Kasumi-1 (cell line): ENCODE measurements around the gene XRN1.
"Not testable (repeated sequence)": the region's sequence is repeated elsewhere in the genome, so short reads cannot be mapped to it uniquely, and the experiment has no call there.

Experiments
- DNase-seq, 2 experiments: peaks; one replicate each; lab custom pipeline; 2025; lab: John Stamatoyannopoulos, UW

Gene XRN1

GRCh38 chr3:142324275-142324953, 123.4 kb downstream of the XRN1 start:
- not testable (repeated sequence) for DNase-seq

DNA sequence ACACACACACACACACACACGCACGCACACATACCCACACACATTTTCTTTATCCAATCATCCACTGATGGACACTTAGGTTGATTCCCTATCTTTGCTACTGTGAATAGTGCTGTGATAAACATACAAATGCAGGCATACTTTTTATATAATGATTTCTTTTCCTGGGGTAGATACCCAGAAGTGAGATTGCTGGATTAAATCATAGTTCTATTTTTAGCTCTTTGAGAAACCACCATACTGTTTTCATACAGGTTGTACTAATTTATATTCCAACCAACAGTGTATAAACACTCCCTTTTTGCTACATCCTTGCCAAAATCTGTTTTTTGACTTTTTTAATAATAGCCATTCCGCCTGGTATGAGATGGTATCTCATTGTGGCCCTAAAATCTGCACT, 127.9 kb downstream of the XRN1 start:
- DNase-seq = no peak

GRCh38 chr3:142319094-142319493, 128.7 kb downstream of the XRN1 start:
- DNase-seq = no peak

GRCh38 chr3:142318331-142318730, 129.5 kb downstream of the XRN1 start:
- DNase-seq = no peak

GRCh38 chr3:142315978-142316388, 131.9 kb downstream of the XRN1 start:
- not testable (repeated sequence) for DNase-seq

DNA sequence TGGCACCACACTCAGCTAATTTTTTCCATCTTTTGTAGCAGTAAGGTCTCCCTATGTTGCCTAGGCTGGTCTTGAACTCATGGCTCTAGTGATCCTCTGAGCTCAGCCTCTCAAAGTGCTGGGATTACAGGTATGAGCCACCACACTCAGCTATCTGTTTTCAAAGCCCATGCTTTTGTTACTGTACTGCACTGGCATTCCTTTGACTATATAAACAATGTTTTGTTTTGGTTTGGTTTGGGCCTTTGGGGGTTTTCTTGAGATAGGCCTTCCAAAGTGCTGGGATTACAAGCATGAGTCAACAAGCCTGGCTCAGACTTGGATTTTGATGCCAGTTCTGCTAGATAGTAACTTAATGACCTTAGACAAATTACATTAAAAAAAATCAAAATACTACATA, 132.8 kb downstream of the XRN1 start:
- no peak for DNase-seq

GRCh38 chr3:142310439-142310838, 137.4 kb downstream of the XRN1 start:
- DNase-seq = no peak

GRCh38 chr3:142302847-142303246, 145.0 kb downstream of the XRN1 start:
- not testable (repeated sequence) for DNase-seq

DNA sequence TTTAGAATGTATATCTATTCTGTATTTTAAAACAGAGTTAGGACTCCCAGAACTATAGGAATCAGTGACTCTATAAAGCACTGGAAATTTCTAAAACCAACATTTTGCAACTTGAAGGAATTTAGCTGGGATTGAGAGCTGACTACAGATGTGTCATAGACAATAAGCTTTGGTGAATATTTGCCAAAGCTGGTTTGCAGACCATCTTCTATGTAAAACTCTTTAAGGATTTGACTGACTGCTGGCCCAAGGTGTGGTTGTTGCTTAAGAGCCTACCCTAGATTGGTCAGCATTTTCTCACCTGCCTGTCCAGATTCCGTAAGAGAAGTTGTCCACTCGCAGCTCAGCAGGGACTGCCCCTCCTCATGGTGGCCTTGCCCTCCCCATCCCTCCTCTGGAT, 149.2 kb downstream of the XRN1 start:
- DNase-seq = no peak

DNA sequence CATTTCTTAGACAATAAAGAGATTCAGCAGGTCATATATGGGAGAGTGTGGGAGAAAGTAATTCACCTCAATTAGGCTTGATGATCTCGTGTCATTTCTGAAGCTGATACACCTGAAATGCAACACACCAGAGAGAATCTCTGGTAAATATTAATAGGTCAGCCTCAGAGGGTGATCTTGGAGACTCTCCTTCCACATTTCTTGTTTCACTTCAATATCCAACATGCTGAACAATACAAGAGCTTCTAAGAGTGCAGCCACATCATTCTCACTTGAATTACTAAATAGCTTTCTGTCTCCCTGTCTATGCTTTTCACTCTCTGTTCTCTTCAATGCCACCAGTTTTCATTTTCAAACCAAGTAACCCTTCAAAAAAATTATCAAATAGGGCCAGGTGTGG, 151.3 kb downstream of the XRN1 start:
- no peak for DNase-seq

- DNase-seq = no peak
These were observed 159.8 kb downstream of the XRN1 start for GRCh38 chr3:142287866-142288638.

DNA sequence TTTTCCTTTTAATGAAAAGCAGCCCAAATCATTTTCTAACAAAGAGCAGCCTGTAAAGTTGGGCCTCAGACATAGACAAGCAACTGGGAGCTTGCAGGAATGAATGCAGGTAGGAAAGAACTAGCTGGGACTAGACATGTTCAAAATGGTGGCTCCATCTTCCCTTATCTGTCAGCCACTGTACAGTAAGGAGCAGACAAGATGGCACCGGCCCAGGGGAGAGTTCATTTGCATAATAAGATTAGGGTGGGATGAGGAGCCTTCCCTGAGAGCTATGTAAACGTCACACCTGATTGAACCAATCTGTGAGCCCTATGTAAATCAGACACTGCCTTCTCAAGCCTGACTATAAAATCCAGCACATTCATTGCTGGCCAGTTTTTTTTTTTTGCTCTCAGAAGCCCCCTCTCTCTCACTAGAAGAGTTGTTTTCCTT, 162.7 kb downstream of the XRN1 start:
- no peak for DNase-seq

- DNase-seq = no peak
These were observed 165.3 kb downstream of the XRN1 start for GRCh38 chr3:142282503-142282902.

DNA sequence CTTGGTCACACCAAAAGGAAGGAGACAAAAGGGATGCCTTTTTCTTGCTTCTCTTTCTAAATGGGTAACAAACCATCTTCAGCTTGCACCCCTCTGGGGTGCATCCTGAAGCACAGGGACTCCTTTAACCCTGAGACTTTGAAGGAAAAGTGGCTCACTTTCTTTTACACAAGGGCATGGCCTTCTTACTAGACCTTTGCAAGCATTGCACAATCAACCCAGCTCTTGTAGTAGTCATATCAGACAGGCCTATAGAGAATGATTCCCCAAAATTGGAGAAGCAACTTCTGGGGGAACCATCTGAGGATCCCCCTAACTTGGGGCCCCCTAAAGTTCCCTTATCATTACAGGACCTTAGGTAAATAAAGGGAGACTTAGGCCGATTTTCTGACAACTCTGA, 166.4 kb downstream of the XRN1 start:
- DNase-seq = no peak

GRCh38 chr3:142279965-142280590, 167.8 kb downstream of the XRN1 start:
- peak; percentile 81 to 88 for DNase-seq

DNA sequence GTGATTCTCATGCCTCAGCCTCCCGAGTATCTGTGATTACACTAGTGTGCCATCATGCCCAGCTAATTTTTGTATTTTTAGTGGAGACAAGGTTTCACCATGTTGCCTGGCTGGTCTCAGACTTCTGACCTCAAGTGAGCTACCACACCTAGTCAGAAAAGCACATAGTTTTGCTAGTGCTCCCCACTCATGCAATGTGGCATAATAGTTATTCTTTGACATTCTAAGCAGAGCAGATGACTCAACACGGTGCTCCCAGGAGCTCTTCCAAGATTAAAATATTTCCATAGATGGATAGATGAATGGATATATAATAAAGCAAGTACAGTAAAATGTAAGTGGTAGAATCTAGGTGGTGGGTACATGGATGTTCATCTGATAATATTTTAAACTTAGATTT, 169.4 kb downstream of the XRN1 start:
- DNase-seq = no peak

DNA sequence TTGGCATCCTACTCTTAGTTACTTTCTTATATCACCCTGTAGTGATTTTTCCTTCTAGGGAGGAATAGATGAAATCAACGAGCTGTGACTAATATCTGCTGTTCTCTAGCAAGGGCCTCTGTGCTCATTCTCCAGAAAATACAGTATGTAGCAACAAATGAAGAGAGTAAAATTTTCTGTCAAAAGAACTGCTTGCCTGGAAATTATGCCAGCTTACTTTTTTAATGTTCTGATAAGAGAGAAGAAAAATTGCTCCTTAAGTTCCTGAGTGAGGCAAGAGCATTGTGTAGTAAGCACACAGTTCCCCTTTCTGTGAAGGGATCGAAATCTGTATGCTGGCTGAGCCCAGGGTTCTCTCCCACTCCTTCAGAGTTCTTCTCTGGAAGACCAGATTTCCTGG, 171.1 kb downstream of the XRN1 start:
- peak; percentile 66 to 74 for DNase-seq

- peak; percentile 37 to 40 for DNase-seq
These were observed 172.0 kb downstream of the XRN1 start for GRCh38 chr3:142275856-142276255.

GRCh38 chr3:142274908-142275307, 172.9 kb downstream of the XRN1 start:
- DNase-seq = no peak

GRCh38 chr3:142273501-142273900, 174.3 kb downstream of the XRN1 start:
- no peak for DNase-seq

GRCh38 chr3:142272200-142272891, 175.5 kb downstream of the XRN1 start:
- DNase-seq = no peak

- DNase-seq = peak in 1 of 2 experiments; percentile 14
These were observed 177.4 kb downstream of the XRN1 start for GRCh38 chr3:142270407-142270806.
